Frontal cortex (tissue), 4 donors: Measurements from ENCODE around the gene TMEM209. TPM values are rescaled to one million over a fixed set of nuclear protein-coding genes. Genes with fewer than 3 reads are reported as not detected.
"Not testable (repeated sequence)": the region's sequence is repeated elsewhere in the genome, so short reads cannot be mapped to it uniquely, and the experiment has no call there.

Experiments
- DNase-seq, 2 donors: peaks; one replicate each; pipeline ENCODE4 v3.0.0; 2012; ENCODE audit warnings: low spot score in 2 of 2
- FAIRE-seq: peaks from 2 replicates; lab custom pipeline; 2012; peaks lifted over from hg19 to GRCh38; lab: Jason Lieb, UNC
- total RNA-seq: library from RNA; depleted of rRNA; stranded (reverse); fragments of >200 nt; gene quantifications from one replicate; pipeline ENCODE4 v1.2.3, GENCODE V29; 2014
- donor health status: control.
- donor health status: control.
- donor health status: control.

The TMEM209 gene
- total RNA-seq, 1 donor from 2014 or later = 12.6 TPM

DNA sequence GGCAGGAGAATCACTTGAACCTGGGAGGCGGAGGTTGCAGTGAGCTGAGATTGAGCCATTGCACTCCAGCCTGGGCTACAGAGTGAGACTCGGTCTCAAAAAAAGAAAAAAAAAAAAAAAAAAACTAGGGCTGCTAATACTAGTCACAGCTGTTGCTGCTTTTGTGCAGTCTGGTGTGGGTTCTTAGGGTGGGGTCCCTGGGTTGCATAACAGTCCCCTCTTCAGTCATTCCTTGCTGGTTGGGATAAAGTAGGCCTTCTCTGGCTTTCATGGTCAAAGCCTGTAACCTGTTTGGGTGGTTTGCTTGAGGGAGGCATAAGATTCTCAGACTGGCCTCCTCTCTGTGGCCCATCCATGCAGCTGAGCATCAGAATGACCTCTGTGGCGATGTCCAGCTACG is 16.5 kb upstream of the TMEM209 start:
- DNase-seq (no peak), FAIRE-seq (no peak)

GRCh38 chr7:130219871-130220270 is 14.7 kb upstream of the TMEM209 start:
- FAIRE-seq (no peak), DNase-seq (no peak)

DNA sequence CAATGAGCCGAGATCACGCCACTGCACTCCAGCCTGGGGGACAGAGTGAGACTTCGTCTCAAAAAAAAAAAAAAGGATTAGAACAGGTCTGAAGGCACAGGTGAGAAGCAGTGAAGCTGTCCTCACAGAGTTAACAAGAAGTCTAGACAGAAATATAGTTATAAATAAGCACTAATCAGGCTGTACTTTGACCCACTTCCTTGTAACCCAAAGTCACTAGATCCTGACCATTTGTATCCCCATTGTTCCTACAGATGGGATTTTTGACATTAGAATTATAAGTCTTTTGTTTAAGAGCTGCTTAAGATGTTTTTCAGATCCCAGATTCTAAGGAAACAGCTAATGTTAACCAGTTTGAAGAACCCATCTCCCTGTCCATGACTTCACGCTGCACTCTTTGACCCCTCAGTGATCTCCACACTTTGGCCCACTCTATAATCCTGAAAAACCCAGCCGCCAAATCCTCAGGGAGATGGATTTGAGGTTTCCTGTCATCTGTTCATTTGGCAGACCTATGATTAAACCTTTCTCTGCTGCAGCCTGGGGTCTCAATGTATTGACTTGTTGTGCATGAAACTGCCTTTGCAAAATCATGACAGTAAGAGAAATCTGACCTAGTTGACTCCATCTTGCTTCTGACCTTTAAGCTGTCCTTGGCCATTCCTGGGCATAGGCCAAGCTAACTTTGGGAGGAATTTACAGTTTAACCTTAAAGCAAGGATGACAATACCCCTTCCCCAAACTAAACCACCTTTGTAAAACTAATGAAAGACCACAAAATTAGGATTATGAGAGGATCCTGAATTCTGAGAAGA is 13.8 kb upstream of the TMEM209 start:
- no peak for FAIRE-seq
- DNase-seq = no peak

- FAIRE-seq (no peak), DNase-seq (no peak)
Measured at GRCh38 chr7:130216750-130217149, 11.5 kb upstream of the TMEM209 start.

DNA sequence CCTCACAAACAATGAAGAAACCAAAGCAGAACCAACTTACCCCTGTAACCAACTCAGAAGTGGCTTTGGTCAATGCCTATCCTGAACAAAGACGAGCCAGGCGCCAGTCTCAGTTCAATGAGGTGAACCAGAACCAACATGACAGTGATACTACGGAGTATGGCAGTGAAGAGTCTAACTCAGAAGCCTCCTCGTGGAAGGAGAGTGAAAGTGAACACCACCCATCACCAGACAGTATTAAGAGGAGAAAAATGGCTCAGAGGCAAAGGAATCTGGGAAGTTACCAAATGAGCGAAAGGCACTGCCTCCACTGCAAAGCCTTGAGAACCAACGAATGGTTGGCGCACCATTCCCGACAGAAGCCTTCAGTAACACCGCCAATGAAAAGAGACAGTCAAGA is 10.8 kb upstream of the TMEM209 start:
- no peak for FAIRE-seq

GRCh38 chr7:130213828-130214227 is 8.6 kb upstream of the TMEM209 start:
- FAIRE-seq (no peak), DNase-seq (no peak)

More for the DNA sequence above, 10.8 kb upstream of the TMEM209 start:
- DNase-seq = no peak

DNA sequence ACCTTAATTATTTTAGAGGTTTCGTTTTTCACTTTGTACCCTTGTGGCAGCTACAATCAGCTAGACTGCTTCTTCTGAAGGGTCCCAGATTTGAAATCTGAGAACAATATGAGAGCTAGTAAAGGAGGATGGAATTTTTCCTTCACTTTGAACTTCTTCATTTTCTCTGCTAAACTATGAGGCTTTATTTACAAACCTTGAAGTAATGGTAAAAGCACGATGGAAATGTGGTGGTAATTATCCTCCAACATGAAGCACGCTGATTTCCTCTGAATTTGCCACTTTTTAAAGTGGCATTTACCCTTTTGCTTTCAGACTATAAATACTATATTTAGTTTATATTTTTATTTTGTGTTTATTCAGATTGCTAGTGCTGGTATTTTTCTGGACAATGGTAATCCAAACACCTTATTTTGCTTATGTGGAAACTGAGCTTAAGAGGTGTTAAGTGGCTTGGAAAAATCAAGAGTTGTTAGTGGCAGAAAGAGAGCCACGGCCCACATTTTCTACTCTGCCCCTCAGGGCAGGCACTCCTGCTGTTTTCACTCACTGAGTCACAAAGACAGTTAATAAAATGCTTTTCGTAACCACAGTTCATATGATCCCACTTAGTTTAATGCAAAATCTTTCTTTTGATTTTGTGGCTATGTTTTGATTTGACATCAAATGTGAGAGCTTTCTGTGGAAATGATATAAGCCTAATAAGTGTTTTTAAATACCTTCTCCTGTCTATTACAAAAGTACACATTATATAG is 5.2 kb upstream of the TMEM209 start:
- DNase-seq (no peak), FAIRE-seq (no peak)

GRCh38 chr7:130208516-130208915 is 3.3 kb upstream of the TMEM209 start:
- DNase-seq = no peak
- FAIRE-seq = no peak

GRCh38 chr7:130207642-130208041 is 2.4 kb upstream of the TMEM209 start, which contains the start of gene SSMEM1:
SSMEM1 (plus strand) TSS chr7:130207860; CDS start chr7:130207911, 51 bp downstream.
- FAIRE-seq (no peak), DNase-seq (no peak)

- DNase-seq (no peak), FAIRE-seq (no peak)
Measured at GRCh38 chr7:130207033-130207432, 1.8 kb upstream of the TMEM209 start.

GRCh38 chr7:130201796-130202195 is 3.4 kb downstream of the TMEM209 start:
- FAIRE-seq (no peak), DNase-seq (no peak)

DNA sequence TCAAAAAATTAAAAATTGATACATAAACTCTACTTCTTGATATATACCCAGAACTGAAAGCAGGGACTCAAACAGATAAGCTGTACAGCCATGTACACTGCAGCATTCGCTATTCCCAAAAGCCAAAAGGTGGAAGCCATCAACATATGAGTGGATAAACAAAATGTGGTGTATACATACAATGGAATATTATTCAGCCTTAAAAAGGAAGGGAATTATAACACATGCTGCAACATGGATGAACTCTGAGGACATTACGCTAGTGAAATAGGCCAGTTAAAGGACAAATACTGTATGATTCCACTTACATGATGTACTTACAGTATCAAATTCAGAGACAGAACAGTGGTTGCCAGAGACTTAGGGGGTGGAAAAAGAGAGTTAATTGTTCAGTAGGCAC is 8.1 kb downstream of the TMEM209 start:
- no peak for FAIRE-seq
- no peak for DNase-seq

- DNase-seq (no peak), FAIRE-seq (no peak)
Measured at GRCh38 chr7:130196476-130196875, 8.7 kb downstream of the TMEM209 start.

GRCh38 chr7:130195396-130195795 is 9.8 kb downstream of the TMEM209 start:
- FAIRE-seq (peak; percentile 79), DNase-seq (no peak)

- DNase-seq (no peak), FAIRE-seq (no peak)
Measured at GRCh38 chr7:130191791-130192190, 13.4 kb downstream of the TMEM209 start.

GRCh38 chr7:130189343-130189742 is 15.9 kb downstream of the TMEM209 start:
- no peak for FAIRE-seq
- no peak for DNase-seq

DNA sequence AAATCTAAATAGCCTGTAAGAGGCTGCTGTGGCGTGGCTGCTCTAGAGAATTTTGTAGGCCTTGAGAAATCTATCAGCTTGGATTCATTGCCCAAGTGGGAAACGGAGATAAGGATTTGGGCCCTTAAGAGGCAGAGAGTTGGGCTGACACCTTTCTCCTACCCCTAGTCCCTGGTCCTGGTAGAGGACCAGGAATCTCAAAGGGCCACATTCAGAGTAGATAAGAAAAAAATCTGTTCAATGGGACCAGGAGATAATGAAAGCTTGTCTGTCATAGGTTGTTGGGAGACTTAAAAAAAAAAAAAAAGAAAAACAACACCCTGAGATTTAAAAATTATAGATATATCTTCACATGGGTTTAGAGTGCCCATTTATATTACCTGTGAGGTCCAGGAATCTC is 17.8 kb downstream of the TMEM209 start:
- FAIRE-seq (no peak), DNase-seq (no peak)

DNA sequence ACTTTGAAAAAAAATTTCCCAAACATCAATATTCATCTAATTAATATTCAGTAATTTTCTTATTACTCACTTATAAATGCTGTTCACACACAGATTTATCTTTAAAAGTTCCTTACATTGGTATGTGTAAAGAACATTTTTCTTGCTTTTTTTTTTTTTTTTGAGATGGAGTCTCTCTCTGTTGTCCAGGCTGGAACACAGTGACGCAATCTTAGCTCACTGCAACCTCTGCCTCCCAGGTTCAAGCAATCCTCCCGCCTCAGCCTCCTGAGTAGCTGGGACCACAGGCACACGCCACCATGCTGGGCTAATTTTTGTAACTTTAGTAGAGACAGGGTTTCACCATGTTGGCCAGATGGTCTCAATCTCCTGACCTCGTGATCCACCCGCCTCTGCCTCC is 20.9 kb downstream of the TMEM209 start:
- not testable (repeated sequence) for FAIRE-seq, DNase-seq

GRCh38 chr7:130182990-130183389 is 22.2 kb downstream of the TMEM209 start:
- no peak for DNase-seq
- no peak for FAIRE-seq

DNA sequence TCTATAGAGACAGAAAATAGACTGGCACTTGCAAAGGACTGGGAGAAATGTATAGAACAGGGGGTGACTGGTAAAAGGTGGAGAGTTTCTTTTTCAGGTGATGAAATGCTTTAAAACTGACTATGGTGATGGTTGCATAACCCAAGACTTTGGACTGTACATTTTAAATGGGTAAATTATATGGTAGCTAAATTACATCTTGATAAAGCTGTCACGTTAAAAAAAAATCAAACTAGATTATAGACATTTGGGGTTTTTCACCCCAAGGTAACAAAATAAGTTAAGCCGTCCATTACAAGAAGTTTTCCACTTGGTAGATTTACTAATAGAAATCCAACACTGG is 24.0 kb downstream of the TMEM209 start:
- FAIRE-seq (no peak), DNase-seq (no peak)

DNA sequence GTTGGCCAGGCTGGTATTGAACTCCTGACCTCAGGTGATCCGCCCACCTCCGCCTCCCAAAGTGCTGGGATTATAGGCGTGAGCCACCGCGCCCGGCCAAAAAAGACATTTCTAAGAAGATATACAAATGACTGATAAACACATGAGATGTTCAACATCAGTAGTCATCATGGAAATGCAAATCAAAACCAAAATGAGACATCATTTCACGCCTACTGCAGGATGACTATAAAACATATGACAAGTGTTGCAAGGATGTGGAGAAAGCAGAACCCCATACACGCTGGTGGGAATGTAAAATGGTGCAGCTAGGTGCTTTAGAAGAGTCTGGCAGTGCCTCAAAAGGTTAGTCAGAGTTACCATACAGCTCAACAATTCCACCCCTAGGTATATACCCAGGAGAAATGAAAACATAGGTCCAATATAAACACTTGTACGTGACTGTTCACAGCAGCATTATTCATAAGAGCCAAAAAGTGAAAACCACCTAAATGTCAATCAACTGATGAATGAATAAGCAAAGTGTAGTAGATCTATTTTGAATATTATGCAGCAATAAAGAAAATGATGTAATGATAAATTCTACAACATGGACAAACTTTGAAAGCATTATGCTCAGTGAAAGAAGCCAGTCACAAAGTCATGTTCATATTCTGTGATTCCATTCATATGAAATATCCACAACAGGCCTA is 24.5 kb downstream of the TMEM209 start:
- DNase-seq (no peak), FAIRE-seq (no peak)
